WTC11 (cell line): ENCODE data around the gene ELF5. TPM values are rescaled to one million over a fixed set of nuclear protein-coding genes. Genes with fewer than 3 reads are reported as not detected.

Source experiments
- ATAC-seq: fragments of 200-7000 bp; cut with Tn5 transposase; 2 replicates; pipeline ENCODE4 v1.10.0; 2021; ENCODE audit warnings: mild to moderate bottlenecking, moderate library complexity
- CTCF ChIA-PET: fragments of 300-600 bp; sonication (Branson Sonifier 250); formaldehyde crosslinking; loops from one replicate; lab custom pipeline; 2021; ENCODE audit warnings: antibody characterized with exemption; lab: Charles Lee
- POLR2A ChIA-PET: fragments of 350-600 bp; sonication (Branson Sonifier 250); formaldehyde crosslinking; loops from one replicate; lab custom pipeline; 2021; ENCODE audit warnings: antibody characterized with exemption; lab: Charles Lee
- DNase-seq: peaks from one replicate; pipeline ENCODE4 v3.0.0; 2021; ENCODE audit warnings: low spot score
- H3K27ac Mint-ChIP-seq: 2 replicates; pipeline ENCODE4 v1.8.0; 2021; ENCODE audit warnings: mixed read lengths
- H3K27me3 Mint-ChIP-seq: 2 replicates; pipeline ENCODE4 v1.8.0; 2021; ENCODE audit warnings: low read depth, mild to moderate bottlenecking, moderate library complexity, mixed read lengths
- H3K36me3 Mint-ChIP-seq: 2 replicates; pipeline ENCODE4 v1.8.0; 2021; ENCODE audit warnings: mixed read lengths
- H3K4me1 Mint-ChIP-seq: 2 replicates; pipeline ENCODE4 v1.8.0; 2022; ENCODE audit warnings: mixed read lengths
- H3K4me3 Mint-ChIP-seq: 2 replicates; pipeline ENCODE4 v1.8.0; 2021; ENCODE audit warnings: mild to moderate bottlenecking, moderate library complexity, mixed read lengths
- H3K9me3 Mint-ChIP-seq: 2 replicates; pipeline ENCODE4 v1.8.0; 2021; ENCODE audit warnings: mixed read lengths
- ATF6 ChIP-seq: sonication (generic); formaldehyde crosslinking; IDR thresholded peaks from 2 replicates; pipeline ENCODE4 v1.8.1; 2023; ENCODE audit warnings: mild to moderate bottlenecking, missing genetic modification reagents
- CREB1 ChIP-seq: sonication (generic); formaldehyde crosslinking; IDR thresholded peaks from 2 replicates; pipeline ENCODE4 v1.8.0; 2023; ENCODE audit warnings: mild to moderate bottlenecking, missing genetic modification reagents
- JAZF1 ChIP-seq: fragments of 250-450 bp; sonication (Bioruptor Pico); IDR thresholded peaks from 2 replicates; pipeline ENCODE4 v1.9.0; 2021; ENCODE audit warnings: moderate library complexity, mild to moderate bottlenecking, inconsistent platforms
- KAT7 ChIP-seq: sonication (generic); formaldehyde crosslinking; IDR thresholded peaks from 2 replicates; pipeline ENCODE4 v1.8.1; 2023; ENCODE audit warnings: missing genetic modification reagents, mild to moderate bottlenecking, borderline replicate concordance
- NR1H2 ChIP-seq: sonication (generic); formaldehyde crosslinking; IDR thresholded peaks from 2 replicates; pipeline ENCODE4 v1.9.0; 2021; ENCODE audit warnings: mild to moderate bottlenecking, moderate library complexity, missing genetic modification reagents
- TCF7 ChIP-seq: sonication (generic); formaldehyde crosslinking; IDR thresholded peaks from 2 replicates; pipeline ENCODE4 v1.8.0; 2022; ENCODE audit warnings: mild to moderate bottlenecking, low read depth, missing genetic modification reagents, moderate library complexity
- ZBTB21 ChIP-seq: sonication (generic); formaldehyde crosslinking; IDR thresholded peaks from 2 replicates; pipeline ENCODE4 v1.8.1; 2023; ENCODE audit warnings: mild to moderate bottlenecking, missing genetic modification reagents, borderline replicate concordance
- ZNF416 ChIP-seq: fragments of 250-450 bp; sonication (Bioruptor Pico); IDR thresholded peaks from 2 replicates; pipeline ENCODE4 v1.9.0; 2021; ENCODE audit warnings: mild to moderate bottlenecking, inconsistent platforms
- ZNF671 ChIP-seq: fragments of 250-450 bp; sonication (Bioruptor Pico); IDR thresholded peaks from 2 replicates; pipeline ENCODE4 v1.8.0; 2021; ENCODE audit warnings: mild to moderate bottlenecking
- ZSCAN18 ChIP-seq: fragments of 250-450 bp; sonication (Bioruptor Pico); IDR thresholded peaks from 2 replicates; pipeline ENCODE4 v2.1.2; 2022; ENCODE audit warnings: mild to moderate bottlenecking, moderate library complexity
- total RNA-seq: library from RNA; stranded (reverse); gene quantifications from 3 replicates; pipeline ENCODE4 v1.2.3, GENCODE V29; 2021
- TF ChIP-seq, protein P1 (sequence below): fragments of 250-450 bp; sonication (Bioruptor Pico); IDR thresholded peaks from 2 replicates; pipeline ENCODE4 v1.9.0; 2021; ENCODE audit warnings: moderate library complexity, mild to moderate bottlenecking, inconsistent platforms, borderline replicate concordance
- TF ChIP-seq, protein P2 (sequence below): sonication (generic); formaldehyde crosslinking; IDR thresholded peaks from 2 replicates; pipeline ENCODE4 v1.8.0; 2022; ENCODE audit warnings: missing genetic modification reagents
- TF ChIP-seq, protein P3 (sequence below): sonication (generic); formaldehyde crosslinking; IDR thresholded peaks from 2 replicates; pipeline ENCODE4 v1.8.1; 2022; ENCODE audit warnings: low read depth, missing genetic modification reagents, borderline replicate concordance
- TF ChIP-seq, protein P4 (sequence below): sonication (generic); formaldehyde crosslinking; IDR thresholded peaks from 2 replicates; pipeline ENCODE4 v1.8.1; 2022; ENCODE audit warnings: mild to moderate bottlenecking, missing genetic modification reagents, moderate library complexity, borderline replicate concordance
- TF ChIP-seq, protein P5 (sequence below): sonication (generic); formaldehyde crosslinking; IDR thresholded peaks from 2 replicates; pipeline ENCODE4 v1.8.1; 2022; ENCODE audit warnings: missing genetic modification reagents, borderline replicate concordance

Gene ELF5
- total RNA-seq, 1 experiment from 2014 or later, result not detected

- ChIA-PET POLR2A (no interaction called here), CTCF (no interaction called here)
- Mint-ChIP-seq H3K36me3 (no peaks in the 10 kb centered on the region), H3K27me3 (no peaks in the 10 kb centered on the region; the same call in 1 of the 2 replicates), H3K9me3 (peaks cover 4% of the 10 kb centered on the region; the same call in 1 of the 2 replicates), H3K4me1 (0 out of 2 replicates have a peak, but pooled peaks cover 3% of the 10 kb centered on the region), H3K4me3 (no peak overlapping the region), H3K27ac (no peak overlapping the region)
- TF ChIP-seq, protein P1, sequence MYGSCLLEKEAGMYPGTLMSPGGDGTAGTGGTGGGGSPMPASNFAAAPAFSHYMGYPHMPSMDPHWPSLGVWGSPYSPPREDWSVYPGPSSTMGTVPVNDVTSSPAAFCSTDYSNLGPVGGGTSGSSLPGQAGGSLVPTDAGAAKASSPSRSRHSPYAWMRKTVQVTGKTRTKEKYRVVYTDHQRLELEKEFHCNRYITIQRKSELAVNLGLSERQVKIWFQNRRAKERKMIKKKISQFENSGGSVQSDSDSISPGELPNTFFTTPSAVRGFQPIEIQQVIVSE (CRISPR knock-in tag), result no peak
- TF ChIP-seq, protein P2, sequence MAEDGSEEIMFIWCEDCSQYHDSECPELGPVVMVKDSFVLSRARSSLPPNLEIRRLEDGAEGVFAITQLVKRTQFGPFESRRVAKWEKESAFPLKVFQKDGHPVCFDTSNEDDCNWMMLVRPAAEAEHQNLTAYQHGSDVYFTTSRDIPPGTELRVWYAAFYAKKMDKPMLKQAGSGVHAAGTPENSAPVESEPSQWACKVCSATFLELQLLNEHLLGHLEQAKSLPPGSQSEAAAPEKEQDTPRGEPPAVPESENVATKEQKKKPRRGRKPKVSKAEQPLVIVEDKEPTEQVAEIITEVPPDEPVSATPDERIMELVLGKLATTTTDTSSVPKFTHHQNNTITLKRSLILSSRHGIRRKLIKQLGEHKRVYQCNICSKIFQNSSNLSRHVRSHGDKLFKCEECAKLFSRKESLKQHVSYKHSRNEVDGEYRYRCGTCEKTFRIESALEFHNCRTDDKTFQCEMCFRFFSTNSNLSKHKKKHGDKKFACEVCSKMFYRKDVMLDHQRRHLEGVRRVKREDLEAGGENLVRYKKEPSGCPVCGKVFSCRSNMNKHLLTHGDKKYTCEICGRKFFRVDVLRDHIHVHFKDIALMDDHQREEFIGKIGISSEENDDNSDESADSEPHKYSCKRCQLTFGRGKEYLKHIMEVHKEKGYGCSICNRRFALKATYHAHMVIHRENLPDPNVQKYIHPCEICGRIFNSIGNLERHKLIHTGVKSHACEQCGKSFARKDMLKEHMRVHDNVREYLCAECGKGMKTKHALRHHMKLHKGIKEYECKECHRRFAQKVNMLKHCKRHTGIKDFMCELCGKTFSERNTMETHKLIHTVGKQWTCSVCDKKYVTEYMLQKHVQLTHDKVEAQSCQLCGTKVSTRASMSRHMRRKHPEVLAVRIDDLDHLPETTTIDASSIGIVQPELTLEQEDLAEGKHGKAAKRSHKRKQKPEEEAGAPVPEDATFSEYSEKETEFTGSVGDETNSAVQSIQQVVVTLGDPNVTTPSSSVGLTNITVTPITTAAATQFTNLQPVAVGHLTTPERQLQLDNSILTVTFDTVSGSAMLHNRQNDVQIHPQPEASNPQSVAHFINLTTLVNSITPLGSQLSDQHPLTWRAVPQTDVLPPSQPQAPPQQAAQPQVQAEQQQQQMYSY (CRISPR knock-in tag), result peak; percentile 50; the same call in 1 of the 2 replicates
- peak; percentile 34; the same call in 1 of the 2 replicates for ATAC-seq
- no peak for DNase-seq
Measured at GRCh38 chr11:34552270-34552669, 38.7 kb upstream of the ELF5 start.

DNA sequence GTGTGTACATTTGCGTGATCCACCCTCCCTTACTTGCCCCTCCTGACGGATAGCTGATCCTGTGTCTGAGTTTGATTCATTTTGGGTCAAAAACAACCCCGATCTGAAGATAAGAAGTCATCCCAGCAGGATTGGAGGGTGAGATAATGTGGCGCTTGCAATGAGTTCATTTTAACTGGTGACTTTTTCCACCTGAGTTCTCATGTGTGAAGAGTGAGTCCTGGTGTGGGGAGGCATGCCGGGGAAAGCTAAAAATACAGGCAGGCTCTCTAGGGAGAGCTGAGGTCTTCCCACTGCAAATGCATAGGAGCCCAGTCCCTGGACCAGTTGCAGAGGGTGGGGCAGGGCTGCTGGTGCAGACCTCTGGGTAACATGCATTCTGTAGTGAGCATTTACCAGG lies 35.7 kb upstream of the ELF5 start:
- Mint-ChIP-seq H3K27ac (no peak overlapping the region), H3K9me3 (no peaks in the 10 kb centered on the region), H3K4me1 (0 out of 2 replicates have a peak, but pooled peaks cover 3% of the 10 kb centered on the region), H3K27me3 (peaks cover 3% of the 10 kb centered on the region; the same call in 1 of the 2 replicates), H3K4me3 (no peak overlapping the region), H3K36me3 (no peaks in the 10 kb centered on the region)
- ChIA-PET POLR2A (no interaction called here), CTCF (interaction anchor here (1.0 to 1.1 kb wide), 2 partner anchors 36 to 320 kb away, joined by 3 read pairs; partner anchors contain the start of gene ELF5)
- ATAC-seq (no peak), DNase-seq (no peak)
- TF ChIP-seq, protein P3, sequence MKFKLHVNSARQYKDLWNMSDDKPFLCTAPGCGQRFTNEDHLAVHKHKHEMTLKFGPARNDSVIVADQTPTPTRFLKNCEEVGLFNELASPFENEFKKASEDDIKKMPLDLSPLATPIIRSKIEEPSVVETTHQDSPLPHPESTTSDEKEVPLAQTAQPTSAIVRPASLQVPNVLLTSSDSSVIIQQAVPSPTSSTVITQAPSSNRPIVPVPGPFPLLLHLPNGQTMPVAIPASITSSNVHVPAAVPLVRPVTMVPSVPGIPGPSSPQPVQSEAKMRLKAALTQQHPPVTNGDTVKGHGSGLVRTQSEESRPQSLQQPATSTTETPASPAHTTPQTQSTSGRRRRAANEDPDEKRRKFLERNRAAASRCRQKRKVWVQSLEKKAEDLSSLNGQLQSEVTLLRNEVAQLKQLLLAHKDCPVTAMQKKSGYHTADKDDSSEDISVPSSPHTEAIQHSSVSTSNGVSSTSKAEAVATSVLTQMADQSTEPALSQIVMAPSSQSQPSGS (CRISPR knock-in tag), result no peak
- TF ChIP-seq, protein P4, sequence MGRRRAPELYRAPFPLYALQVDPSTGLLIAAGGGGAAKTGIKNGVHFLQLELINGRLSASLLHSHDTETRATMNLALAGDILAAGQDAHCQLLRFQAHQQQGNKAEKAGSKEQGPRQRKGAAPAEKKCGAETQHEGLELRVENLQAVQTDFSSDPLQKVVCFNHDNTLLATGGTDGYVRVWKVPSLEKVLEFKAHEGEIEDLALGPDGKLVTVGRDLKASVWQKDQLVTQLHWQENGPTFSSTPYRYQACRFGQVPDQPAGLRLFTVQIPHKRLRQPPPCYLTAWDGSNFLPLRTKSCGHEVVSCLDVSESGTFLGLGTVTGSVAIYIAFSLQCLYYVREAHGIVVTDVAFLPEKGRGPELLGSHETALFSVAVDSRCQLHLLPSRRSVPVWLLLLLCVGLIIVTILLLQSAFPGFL (CRISPR knock-in tag), result no peak
- TF ChIP-seq ZSCAN18 (CRISPR knock-in tag) (no peak), TCF7 (CRISPR knock-in tag) (no peak), ATF6 (CRISPR knock-in tag) (no peak)

DNA sequence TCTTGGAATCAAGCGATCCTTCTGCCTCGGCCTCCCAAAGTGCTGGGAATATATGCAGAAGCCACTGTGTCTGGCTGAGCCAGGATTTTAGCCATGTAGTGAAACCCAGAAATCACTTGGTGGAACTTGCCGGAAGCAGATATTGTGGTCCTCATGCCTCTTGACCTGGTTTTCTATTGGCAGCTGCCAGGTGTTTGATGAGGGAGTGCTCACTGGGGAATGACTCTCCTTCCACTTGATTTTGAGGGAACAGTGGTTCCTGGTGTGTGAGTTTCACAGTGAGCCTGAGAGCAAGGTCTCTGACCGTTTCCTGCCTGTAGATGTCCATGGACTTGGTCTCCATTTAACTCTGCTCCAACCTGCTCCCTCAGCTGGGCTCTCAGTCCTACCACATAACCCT lies 34.7 kb upstream of the ELF5 start:
- no peaks in the 10 kb centered on the region for H3K36me3 Mint-ChIP-seq
- H3K4me1 Mint-ChIP-seq, result 0 out of 2 replicates have a peak, but pooled peaks cover 3% of the 10 kb centered on the region
- H3K27me3 Mint-ChIP-seq, result peaks cover 3% of the 10 kb centered on the region; the same call in 1 of the 2 replicates
- CTCF ChIA-PET, result interaction anchor here (1.0 kb wide), 1 partner anchor 321 kb away, joined by 3 read pairs; no protein-coding TSS in a partner anchor
- no peak overlapping the region for H3K4me3 Mint-ChIP-seq
- POLR2A ChIA-PET, result no interaction called here
- DNase-seq, result no peak
- no peaks in the 10 kb centered on the region for H3K9me3 Mint-ChIP-seq
- ATAC-seq, result no peak
- no peak overlapping the region for H3K27ac Mint-ChIP-seq
- TF ChIP-seq ZNF416, result no peak
- no peak for TF ChIP-seq ZNF671
- TF ChIP-seq JAZF1 (CRISPR knock-in tag), result no peak
- no peak for TF ChIP-seq NR1H2 (CRISPR knock-in tag)
- no peak for TF ChIP-seq KAT7 (CRISPR knock-in tag)
- TF ChIP-seq, protein P5, sequence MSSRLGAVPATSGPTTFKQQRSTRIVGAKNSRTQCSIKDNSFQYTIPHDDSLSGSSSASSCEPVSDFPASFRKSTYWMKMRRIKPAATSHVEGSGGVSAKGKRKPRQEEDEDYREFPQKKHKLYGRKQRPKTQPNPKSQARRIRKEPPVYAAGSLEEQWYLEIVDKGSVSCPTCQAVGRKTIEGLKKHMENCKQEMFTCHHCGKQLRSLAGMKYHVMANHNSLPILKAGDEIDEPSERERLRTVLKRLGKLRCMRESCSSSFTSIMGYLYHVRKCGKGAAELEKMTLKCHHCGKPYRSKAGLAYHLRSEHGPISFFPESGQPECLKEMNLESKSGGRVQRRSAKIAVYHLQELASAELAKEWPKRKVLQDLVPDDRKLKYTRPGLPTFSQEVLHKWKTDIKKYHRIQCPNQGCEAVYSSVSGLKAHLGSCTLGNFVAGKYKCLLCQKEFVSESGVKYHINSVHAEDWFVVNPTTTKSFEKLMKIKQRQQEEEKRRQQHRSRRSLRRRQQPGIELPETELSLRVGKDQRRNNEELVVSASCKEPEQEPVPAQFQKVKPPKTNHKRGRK (CRISPR knock-in tag), result no peak
- TF ChIP-seq ZBTB21 (CRISPR knock-in tag), result no peak
- no peak for TF ChIP-seq CREB1 (CRISPR knock-in tag)
